HEK293T (cell line): ENCODE results near the gene TEKT5.

Experiments
- CTCF ChIA-PET: fragments of 350-600 bp; formaldehyde crosslinking; extraction: SDS; loops from one replicate; lab custom pipeline; 2021; ENCODE audit warnings: antibody characterized with exemption, inconsistent platforms; lab: Yijun Ruan, JAX
- POLR2A ChIA-PET: fragments of 350-600 bp; formaldehyde crosslinking; extraction: SDS; loops from one replicate; lab custom pipeline; 2020; ENCODE audit warnings: antibody characterized with exemption, inconsistent platforms; lab: Yijun Ruan, JAX
- DNase-seq: peaks from one replicate; pipeline ENCODE4 v3.0.0; 2012; ENCODE audit warnings: mixed read lengths; ENCODE audit errors: extremely low spot score
- ARNT ChIP-seq: fragments of 450-650 bp; IDR thresholded peaks from 2 replicates; pipeline ENCODE4 v1.6.1; 2017; ENCODE audit warnings: mild to moderate bottlenecking
- BHLHE40 ChIP-seq: fragments of 450-650 bp; IDR thresholded peaks from 2 replicates; pipeline ENCODE4 v1.6.1; 2016; ENCODE audit warnings: mild to moderate bottlenecking, moderate library complexity, borderline replicate concordance
- CTBP1 ChIP-seq: fragments of 450-650 bp; IDR thresholded peaks from 2 replicates; pipeline ENCODE4 v1.6.1; 2016; ENCODE audit warnings: borderline replicate concordance
- ELF4 ChIP-seq: fragments of 450-650 bp; IDR thresholded peaks from 2 replicates; pipeline ENCODE4 v1.6.1; 2017; ENCODE audit warnings: antibody characterized with exemption
- FOXA1 ChIP-seq: fragments of 450-650 bp; IDR thresholded peaks from 2 replicates; pipeline ENCODE4 v1.6.1; 2016; ENCODE audit warnings: mild to moderate bottlenecking
- FOXK2 ChIP-seq: fragments of 450-650 bp; IDR thresholded peaks from 2 replicates; pipeline ENCODE4 v1.6.1; 2016; ENCODE audit warnings: mild to moderate bottlenecking
- FOXM1 ChIP-seq: fragments of 450-650 bp; IDR thresholded peaks from 2 replicates; pipeline ENCODE4 v1.6.1; 2017; ENCODE audit warnings: mild to moderate bottlenecking, borderline replicate concordance
- HDGF ChIP-seq: fragments of 450-650 bp; IDR thresholded peaks from 2 replicates; pipeline ENCODE4 v1.6.1; 2017; ENCODE audit warnings: antibody characterized with exemption, borderline replicate concordance
- L3MBTL2 ChIP-seq: fragments of 450-650 bp; conservative IDR thresholded peaks from 2 replicates; pipeline ENCODE4 v1.6.1; 2016; ENCODE audit warnings: mild to moderate bottlenecking
- LEF1 ChIP-seq: fragments of 450-650 bp; IDR thresholded peaks from 2 replicates; pipeline ENCODE4 v1.6.1; 2017; ENCODE audit warnings: mild to moderate bottlenecking, borderline replicate concordance
- NFRKB ChIP-seq: fragments of 450-650 bp; IDR thresholded peaks from 2 replicates; pipeline ENCODE4 v1.6.1; 2016; ENCODE audit warnings: mild to moderate bottlenecking, moderate library complexity
- SP1 ChIP-seq: fragments of 450-650 bp; IDR thresholded peaks from 2 replicates; pipeline ENCODE4 v1.6.1; 2017
- SUZ12 ChIP-seq: fragments of 450-650 bp; IDR thresholded peaks from 2 replicates; pipeline ENCODE4 v1.6.1; 2016; ENCODE audit warnings: mild to moderate bottlenecking
- TARDBP ChIP-seq: fragments of 450-650 bp; IDR thresholded peaks from 2 replicates; pipeline ENCODE4 v1.6.1; 2016
- ZNF384 ChIP-seq: fragments of 450-650 bp; IDR thresholded peaks from 2 replicates; pipeline ENCODE4 v1.6.1; 2016
- TF ChIP-seq, protein P1 (sequence below): fragments of 450-650 bp; IDR thresholded peaks from 2 replicates; pipeline ENCODE4 v1.6.1; 2016

TEKT5 gene

DNA sequence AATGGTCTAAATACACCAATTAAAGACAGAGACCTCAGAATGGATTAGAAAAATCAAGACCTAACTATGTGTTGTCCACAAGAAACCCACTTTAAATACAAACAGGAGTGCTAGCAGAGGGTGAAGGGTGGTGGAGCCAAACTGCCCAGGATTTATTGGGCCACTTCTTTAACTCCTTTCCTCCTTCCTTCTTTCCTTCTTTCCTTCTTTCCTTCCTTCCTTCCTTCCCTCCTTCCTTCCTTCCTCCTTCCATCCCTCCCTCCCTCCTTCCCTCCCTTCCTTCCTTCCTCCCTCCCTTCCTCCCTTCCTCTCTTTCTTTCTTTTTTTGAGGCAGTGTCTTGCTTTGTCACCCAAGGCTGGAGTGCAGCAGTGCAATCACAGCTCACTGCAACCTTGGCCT is 80.0 kb downstream of the TEKT5 start:
- TF ChIP-seq BHLHE40: no peak
- ChIA-PET POLR2A (no interaction called here), CTCF (no interaction called here)
- no peak for DNase-seq

DNA sequence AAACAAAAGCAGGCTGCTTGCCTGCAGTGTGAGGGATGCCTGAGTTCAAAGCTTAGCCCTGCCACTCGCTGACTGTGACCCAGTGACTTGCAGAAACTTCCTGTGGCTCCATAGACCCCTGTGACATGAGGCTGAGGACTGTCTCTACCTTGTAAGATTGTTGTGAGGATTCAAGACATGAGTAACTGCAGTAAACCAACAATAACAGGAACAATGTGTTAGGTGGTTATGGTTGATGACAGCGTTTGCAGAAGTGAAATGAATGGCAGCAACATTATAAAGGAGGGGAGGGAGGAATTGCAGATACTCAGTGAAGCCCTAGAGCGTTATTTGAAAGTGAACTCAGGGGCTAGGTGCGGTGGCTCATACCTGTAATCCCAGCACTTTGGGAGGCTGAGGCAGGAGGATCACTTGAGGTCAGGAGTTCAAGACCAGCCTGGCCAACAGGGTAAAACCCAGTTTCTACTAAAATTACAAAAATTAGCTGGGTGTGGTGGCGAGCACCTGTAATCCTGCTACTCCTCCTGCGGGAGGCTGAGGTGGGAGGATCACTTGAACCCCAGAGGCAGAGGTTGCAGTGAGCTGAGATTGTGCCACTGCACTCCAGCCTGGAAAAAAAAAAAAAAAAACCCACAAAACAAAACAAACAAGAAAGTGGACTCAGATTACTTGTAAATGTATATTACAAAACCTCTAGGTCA is 80.8 kb downstream of the TEKT5 start:
- CTCF ChIA-PET: no interaction called here
- DNase-seq: no peak
- TF ChIP-seq BHLHE40 (no peak), CTBP1 (no peak), FOXM1 (no peak), NFRKB (no peak), L3MBTL2 (no peak), SUZ12 (no peak), ZNF384 (no peak), HDGF (no peak)
- POLR2A ChIA-PET: no interaction called here

DNA sequence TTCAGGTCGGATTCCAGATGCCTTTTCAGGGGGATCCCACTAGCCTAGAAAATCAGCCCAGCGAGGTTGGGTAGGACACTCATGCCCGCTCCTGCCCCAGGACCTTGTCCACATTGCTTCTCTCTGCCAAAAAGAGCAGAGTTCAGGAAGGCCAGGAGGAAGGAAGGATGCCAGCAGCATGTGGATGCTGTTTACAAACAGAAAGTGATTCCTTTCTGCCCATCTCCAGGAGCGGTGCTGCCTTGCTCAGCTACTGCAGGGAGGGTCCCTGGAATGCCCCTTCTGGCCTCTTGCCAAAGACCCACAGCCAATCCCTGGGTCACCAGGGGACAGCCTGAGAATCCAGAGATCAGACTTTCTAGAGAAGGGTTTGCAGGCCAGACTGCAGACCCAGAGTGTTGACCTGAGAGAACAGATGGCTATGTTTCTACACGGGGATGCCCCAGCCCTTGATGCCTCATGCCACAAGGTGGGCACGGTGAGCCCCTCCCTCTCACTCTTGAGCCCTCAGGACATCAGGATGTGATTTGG is 82.0 kb downstream of the TEKT5 start:
- ChIA-PET CTCF (no interaction called here), POLR2A (no interaction called here)
- TF ChIP-seq SP1 (no peak), FOXK2 (no peak), SUZ12 (no peak), NFRKB (no peak), FOXA1 (no peak), CTBP1 (no peak), TARDBP (no peak), ZNF384 (no peak), L3MBTL2 (no peak), LEF1 (no peak), ELF4 (no peak), BHLHE40 (no peak), ARNT (no peak), HDGF (no peak), FOXM1 (no peak)
- no peak for DNase-seq

DNA sequence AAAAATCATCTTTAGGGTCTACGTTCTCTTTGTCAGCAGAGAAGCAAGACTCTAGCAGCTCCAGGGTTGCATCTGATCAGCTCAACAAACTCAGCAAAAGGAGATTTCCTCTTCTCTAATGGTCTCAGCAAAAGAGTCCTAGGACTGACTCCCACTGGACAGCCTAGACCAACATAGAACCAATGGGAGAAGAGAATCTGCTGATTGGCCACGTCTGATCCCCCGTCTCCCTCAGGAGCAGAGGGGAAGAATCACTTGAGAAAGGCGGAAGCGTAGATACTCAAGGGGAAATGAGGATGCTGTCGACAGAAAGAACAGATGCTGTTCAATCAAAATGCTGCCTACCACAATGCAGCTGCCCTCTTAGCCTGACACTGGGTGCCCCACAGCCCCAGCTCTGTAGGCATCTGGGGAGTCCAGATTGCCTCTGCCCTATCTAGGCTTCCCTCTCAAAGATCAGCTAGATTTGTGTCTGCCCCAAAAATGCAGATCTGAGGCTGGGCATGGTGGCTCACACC is 82.8 kb downstream of the TEKT5 start:
- TF ChIP-seq FOXM1 (no peak), ELF4 (no peak)
- ChIA-PET POLR2A (no interaction called here), CTCF (no interaction called here)
- no peak for DNase-seq

DNA sequence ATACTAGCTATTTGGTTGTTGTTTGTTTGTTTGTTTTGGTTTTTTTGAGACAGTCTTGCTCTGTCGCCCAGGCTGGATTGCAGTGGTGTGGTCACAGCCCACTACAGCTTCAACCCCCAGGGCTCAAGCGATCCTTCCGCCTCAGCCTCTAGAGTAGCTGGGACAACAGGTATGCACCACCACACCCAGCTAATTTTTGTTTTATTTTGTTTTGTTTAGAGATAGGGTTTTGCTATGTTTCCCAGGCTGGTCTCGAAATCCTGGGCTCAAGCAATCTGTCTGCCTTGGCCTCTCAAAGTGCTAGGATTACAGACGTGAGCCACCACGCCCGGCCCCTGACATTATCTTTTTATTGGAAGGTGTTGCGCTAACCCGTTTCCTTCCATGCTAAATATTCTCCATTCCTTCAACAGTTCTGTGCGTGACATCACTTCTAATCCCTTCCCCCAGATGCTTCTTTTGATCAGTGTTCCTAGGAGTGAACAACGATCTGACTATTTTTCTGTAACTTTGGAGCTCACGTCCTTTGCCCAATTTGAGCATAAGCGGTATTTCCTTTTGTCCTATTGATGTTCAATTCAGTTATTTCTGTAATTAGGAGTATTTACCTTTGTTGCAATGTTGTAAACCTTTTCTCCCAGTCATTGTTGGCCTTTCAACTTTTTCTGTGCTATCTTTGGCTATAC is 84.1 kb downstream of the TEKT5 start:
- DNase-seq: no peak
- CTCF ChIA-PET: interaction anchor here (0.6 kb wide), 1 partner anchor 96 kb away, joined by 7 read pairs; no protein-coding TSS in a partner anchor
- TF ChIP-seq ARNT (no peak), HDGF (no peak), CTBP1 (no peak), SUZ12 (no peak), NFRKB (no peak), L3MBTL2 (no peak)
- POLR2A ChIA-PET: no interaction called here

DNA sequence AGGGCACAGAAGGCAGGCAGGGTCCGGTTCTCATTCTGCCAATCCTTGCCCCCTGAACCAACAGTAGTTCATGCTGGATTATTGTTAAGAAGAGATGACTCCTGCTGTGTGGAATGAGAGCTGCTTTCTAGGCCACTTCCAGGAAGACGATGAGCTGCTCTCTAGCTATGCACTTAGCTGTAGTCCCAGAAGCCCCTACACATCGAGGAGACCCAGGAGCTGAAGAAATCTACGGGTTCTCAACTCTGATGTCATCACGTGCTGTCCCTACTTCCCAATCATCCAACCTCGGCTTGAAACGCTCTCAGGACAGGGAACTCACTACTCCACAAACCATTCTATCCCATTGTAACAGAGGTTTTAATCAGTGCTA is 85.3 kb downstream of the TEKT5 start:
- TF ChIP-seq, protein P1, sequence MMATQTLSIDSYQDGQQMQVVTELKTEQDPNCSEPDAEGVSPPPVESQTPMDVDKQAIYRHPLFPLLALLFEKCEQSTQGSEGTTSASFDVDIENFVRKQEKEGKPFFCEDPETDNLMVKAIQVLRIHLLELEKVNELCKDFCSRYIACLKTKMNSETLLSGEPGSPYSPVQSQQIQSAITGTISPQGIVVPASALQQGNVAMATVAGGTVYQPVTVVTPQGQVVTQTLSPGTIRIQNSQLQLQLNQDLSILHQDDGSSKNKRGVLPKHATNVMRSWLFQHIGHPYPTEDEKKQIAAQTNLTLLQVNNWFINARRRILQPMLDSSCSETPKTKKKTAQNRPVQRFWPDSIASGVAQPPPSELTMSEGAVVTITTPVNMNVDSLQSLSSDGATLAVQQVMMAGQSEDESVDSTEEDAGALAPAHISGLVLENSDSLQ: no peak
- no peak for TF ChIP-seq CTBP1
- no peak for TF ChIP-seq SP1
- no peak for TF ChIP-seq ZNF384
- TF ChIP-seq FOXM1: no peak
- no peak for TF ChIP-seq ELF4
- no peak for TF ChIP-seq NFRKB
- TF ChIP-seq FOXA1: no peak
- no peak for TF ChIP-seq SUZ12
- no peak for TF ChIP-seq FOXK2
- ChIA-PET CTCF (no interaction called here), POLR2A (no interaction called here)
- DNase-seq: no peak

DNA sequence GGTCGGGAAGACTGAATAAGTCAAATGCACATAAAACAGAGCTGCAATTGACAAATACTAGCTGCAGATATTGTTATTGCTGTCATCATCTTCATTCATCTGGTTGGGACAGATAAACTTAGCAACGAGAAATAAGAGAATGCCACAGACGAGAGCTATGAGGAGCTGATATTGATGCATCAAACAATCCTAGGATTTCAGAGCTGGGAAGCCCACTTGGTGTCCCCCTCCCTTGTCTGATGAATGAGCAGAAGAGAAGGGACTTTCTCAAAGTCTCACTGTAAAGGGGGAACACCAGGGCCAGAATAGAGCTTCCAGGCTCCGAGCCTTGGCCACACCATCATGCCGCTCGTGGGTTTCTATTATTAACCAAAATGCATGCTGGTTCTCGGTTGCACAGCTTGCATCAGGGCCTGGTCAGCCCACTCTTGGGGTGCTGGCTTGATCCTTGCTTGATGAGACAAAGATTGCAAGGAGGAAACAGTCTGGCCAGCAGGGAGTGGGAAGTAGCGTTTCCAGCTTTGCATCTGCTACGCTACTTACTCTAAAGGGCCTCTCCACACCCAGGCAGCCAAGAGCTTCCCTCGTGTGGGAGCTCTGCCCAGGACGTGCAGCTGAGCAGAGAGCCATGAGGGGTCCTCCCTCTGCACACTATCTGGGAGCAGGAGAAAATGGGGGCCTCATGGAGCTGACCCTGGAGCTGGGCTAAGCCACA is 85.9 kb downstream of the TEKT5 start:
- POLR2A ChIA-PET: no interaction called here
- TF ChIP-seq SUZ12 (no peak), LEF1 (no peak), HDGF (no peak), CTBP1 (no peak), SP1 (no peak), L3MBTL2 (no peak), ARNT (no peak), BHLHE40 (no peak), TARDBP (no peak), ZNF384 (no peak), FOXK2 (no peak), ELF4 (no peak)
- TF ChIP-seq, protein P1: no peak
- DNase-seq: no peak
- CTCF ChIA-PET: no interaction called here
